HG02970 (cell line): ENCODE data around the gene SCAF8.
A peak's percentile ranks its signal among the peaks of the same experiment; 100 is the strongest.
"Not testable (repeated sequence)": the region's sequence is repeated elsewhere in the genome, so short reads cannot be mapped to it uniquely, and the experiment has no call there.

Experiments used
- ATAC-seq: cut with Tn5 transposase; IDR thresholded peaks from one replicate; pipeline ENCODE4 v1.9.1; 2021; ENCODE audit warnings: mild to moderate bottlenecking, moderate library complexity, moderate number of reproducible peaks; ENCODE audit not compliant: unreplicated experiment, low FRiP score

SCAF8 gene

GRCh38 chr6:154733626-154734382 is 588 bp downstream of the SCAF8 start:
- ATAC-seq = peak; percentile 62

GRCh38 chr6:154736618-154737259 is 3.5 kb downstream of the SCAF8 start:
- no peak for ATAC-seq

GRCh38 chr6:154737424-154737823 is 4.2 kb downstream of the SCAF8 start:
- ATAC-seq = no peak

- no peak for ATAC-seq
Measured at GRCh38 chr6:154738551-154738961, 5.3 kb downstream of the SCAF8 start.

GRCh38 chr6:154740658-154741057 is 7.4 kb downstream of the SCAF8 start:
- no peak for ATAC-seq

GRCh38 chr6:154742891-154743290 is 9.7 kb downstream of the SCAF8 start:
- ATAC-seq = no peak

- ATAC-seq = not testable (repeated sequence)
Measured at GRCh38 chr6:154744029-154744745, 11.0 kb downstream of the SCAF8 start.

- no peak for ATAC-seq
Measured at GRCh38 chr6:154745243-154745642, 12.0 kb downstream of the SCAF8 start.

GRCh38 chr6:154749341-154749740 is 16.1 kb downstream of the SCAF8 start:
- no peak for ATAC-seq

GRCh38 chr6:154751011-154751800 is 18.0 kb downstream of the SCAF8 start:
- ATAC-seq = no peak

- ATAC-seq = no peak
Measured at GRCh38 chr6:154752022-154752421, 18.8 kb downstream of the SCAF8 start.

GRCh38 chr6:154754152-154754551 is 20.9 kb downstream of the SCAF8 start:
- no peak for ATAC-seq

GRCh38 chr6:154757352-154758050 is 24.3 kb downstream of the SCAF8 start:
- no peak for ATAC-seq

- no peak for ATAC-seq
Measured at GRCh38 chr6:154758125-154758524, 24.9 kb downstream of the SCAF8 start.

GRCh38 chr6:154763650-154764049 is 30.4 kb downstream of the SCAF8 start:
- ATAC-seq = no peak

GRCh38 chr6:154765273-154765672 is 32.1 kb downstream of the SCAF8 start:
- ATAC-seq = no peak

- ATAC-seq = no peak
Measured at GRCh38 chr6:154766288-154766687, 33.1 kb downstream of the SCAF8 start.

- no peak for ATAC-seq
Measured at GRCh38 chr6:154767003-154767723, 33.9 kb downstream of the SCAF8 start.

- no peak for ATAC-seq
Measured at GRCh38 chr6:154768280-154768679, 35.1 kb downstream of the SCAF8 start.
